ENCODE results near the gene WWOX. TPM values are rescaled to one million over a fixed set of nuclear protein-coding genes. Genes with fewer than 3 reads are reported as not detected.

Gene WWOX
- total and polyA plus RNA-seq, 2 donors (not counting 3 experiments of a cell fraction or from before 2014, with no cell fraction given) = 6.2 to 12.5 TPM

- Histone ChIP-seq H3K9me1 (replicated peaks; ENCODE audit: control insufficient read depth, extremely low read depth, insufficient read depth, low read length) (no peaks in the 10 kb centered on the region), H3K9me3 (replicated peaks; ENCODE audit: control insufficient read depth, insufficient read depth, low read length) (peaks cover 6% of the 10 kb centered on the region), H3K36me3 (ENCODE audit: control insufficient read depth in 2 of 2, extremely low read depth in 1 of 2, insufficient read depth in 2 of 2, low read length in 2 of 2) (no peaks in the 10 kb centered on the region), H3K4me2 (ENCODE audit: insufficient read depth, low read length) (no peak overlapping the region), H3K79me2 (ENCODE audit: control insufficient read depth, insufficient read depth, low read length) (no peaks in the 10 kb centered on the region), H4K20me1 (replicated peaks; ENCODE audit: control insufficient read depth, extremely low read depth, insufficient read depth, low read length) (no peaks in the 10 kb centered on the region), H3K27me3 (ENCODE audit: control insufficient read depth in 2 of 2, insufficient read depth in 2 of 2, low read length in 2 of 2) (no peaks in the 10 kb centered on the region), H3K4me3 (replicated peaks in 1 of 3; ENCODE audit: insufficient read depth in 1 of 3, low read depth in 1 of 3, low read length in 3 of 3) (no peak overlapping the region), H3K27ac (ENCODE audit: insufficient read depth, low read depth, low read length) (no peak overlapping the region), H2AFZ (ENCODE audit: low read depth, low read length) (no peak overlapping the region), H3K4me1 (ENCODE audit: control insufficient read depth, extremely low read depth, insufficient read depth, low read length) (no peaks in the 10 kb centered on the region), H3K9ac (replicated peaks; ENCODE audit: extremely low read depth, insufficient read depth, low read length) (no peak overlapping the region)
- BruUV-seq (replicated peaks) = no TSS peak
- CTCF ChIA-PET = no interaction called here
- TF ChIP-seq GATA2 (IDR thresholded peaks at IDR 0.05; ENCODE audit: insufficient read depth, insufficient read length, low read depth, low read length) = no peak
- no peak for TF ChIP-seq JUN (IDR thresholded peaks at IDR 0.05; ENCODE audit: borderline replicate concordance, insufficient read depth, insufficient read length, low read depth)
- TF ChIP-seq MYC (IDR thresholded peaks at IDR 0.05; ENCODE audit: low read depth, low read length) = no peak
- TF ChIP-seq POLR2A (IDR thresholded peaks at IDR 0.05; ENCODE audit: low read depth, low read length) = no peak
- no peak for TF ChIP-seq FOS (IDR thresholded peaks at IDR 0.05; ENCODE audit: borderline replicate concordance, insufficient read depth, low read length)
- no peak for TF ChIP-seq CTCF (IDR thresholded peaks at IDR 0.05; ENCODE audit: extremely low read depth in 1 of 2, insufficient read depth in 1 of 2, low read depth in 1 of 2, low read length in 2 of 2)
- no peak for TF ChIP-seq POLR2AphosphoS5 (IDR thresholded peaks at IDR 0.05; ENCODE audit: insufficient read depth, low read depth, low read length)
- dilution Hi-C loops (cut with MboI; ENCODE audit: extremely low pct_ligation_motif_present, low sequenced_read_pairs) (no loop called here), intact Hi-C loops (cut with micrococcal nuclease) (no loop called here)
- DNase-seq (ENCODE audit: low read depth, low spot score) (no peak), FAIRE-seq (no peak)
- POLR2A ChIA-PET = no interaction called here
Measured at GRCh38 chr16:79192904-79193303, 1093.5 kb downstream of the WWOX start.

- H3K36me3 ChIP-seq (ENCODE audit: control insufficient read depth in 2 of 2, extremely low read depth in 1 of 2, insufficient read depth in 2 of 2, low read length in 2 of 2) = no peaks in the 10 kb centered on the region
- dilution Hi-C loops (cut with MboI; ENCODE audit: extremely low pct_ligation_motif_present, low sequenced_read_pairs) = no loop called here
Measured at GRCh38 chr16:79194291-79194690, 1094.8 kb downstream of the WWOX start.

More at GRCh38 chr16:79194291-79194690, 1094.8 kb downstream of the WWOX start:
- DNase-seq (ENCODE audit: low read depth, low spot score) (no peak), FAIRE-seq (no peak)
- H3K9me3 ChIP-seq (replicated peaks; ENCODE audit: control insufficient read depth, insufficient read depth, low read length) = peaks cover 7% of the 10 kb centered on the region
- H3K9me1 ChIP-seq (replicated peaks; ENCODE audit: control insufficient read depth, extremely low read depth, insufficient read depth, low read length) = no peaks in the 10 kb centered on the region
- intact Hi-C loops (cut with micrococcal nuclease) = no loop called here
- no peaks in the 10 kb centered on the region for H3K79me2 ChIP-seq (ENCODE audit: control insufficient read depth, insufficient read depth, low read length)
- H3K4me2 ChIP-seq (ENCODE audit: insufficient read depth, low read length) = no peak overlapping the region
- H2AFZ ChIP-seq (ENCODE audit: low read depth, low read length) = no peak overlapping the region
- ChIA-PET POLR2A (no interaction called here), CTCF (no interaction called here)
- no peaks in the 10 kb centered on the region for H4K20me1 ChIP-seq (replicated peaks; ENCODE audit: control insufficient read depth, extremely low read depth, insufficient read depth, low read length)
- TF ChIP-seq GATA2 (IDR thresholded peaks at IDR 0.05; ENCODE audit: insufficient read depth, insufficient read length, low read depth, low read length) = no peak
- TF ChIP-seq EZH2 (IDR thresholded peaks at IDR 0.05; ENCODE audit: borderline replicate concordance, low read depth, low read length, severe bottlenecking) = no peak
- no peak for TF ChIP-seq FOS (IDR thresholded peaks at IDR 0.05; ENCODE audit: borderline replicate concordance, insufficient read depth, low read length)
- TF ChIP-seq POLR2AphosphoS5 (IDR thresholded peaks at IDR 0.05; ENCODE audit: insufficient read depth, low read depth, low read length) = no peak
- no peak for TF ChIP-seq CTCF (IDR thresholded peaks at IDR 0.05; ENCODE audit: extremely low read depth in 1 of 2, insufficient read depth in 1 of 2, low read depth in 1 of 2, low read length in 2 of 2)
- no peak for TF ChIP-seq JUN (IDR thresholded peaks at IDR 0.05; ENCODE audit: borderline replicate concordance, insufficient read depth, insufficient read length, low read depth)
- no peak overlapping the region for H3K4me3 ChIP-seq (replicated peaks in 1 of 3; ENCODE audit: insufficient read depth in 1 of 3, low read depth in 1 of 3, low read length in 3 of 3)
- no peaks in the 10 kb centered on the region for H3K4me1 ChIP-seq (ENCODE audit: control insufficient read depth, extremely low read depth, insufficient read depth, low read length)
- no TSS peak for BruUV-seq (replicated peaks)
- no peak overlapping the region for H3K9ac ChIP-seq (replicated peaks; ENCODE audit: extremely low read depth, insufficient read depth, low read length)
- no peak overlapping the region for H3K27ac ChIP-seq (ENCODE audit: insufficient read depth, low read depth, low read length)
- H3K27me3 ChIP-seq (ENCODE audit: control insufficient read depth in 2 of 2, insufficient read depth in 2 of 2, low read length in 2 of 2) = no peaks in the 10 kb centered on the region
